Activated T-cell treated with anti-CD3 and anti-CD28 coated beads for 24 hours (primary cell): ENCODE results near the gene IMPA2.
"Not testable (repeated sequence)": the region's sequence is repeated elsewhere in the genome, so short reads cannot be mapped to it uniquely, and the experiment has no call there.

Experiments used
- DNase-seq: peaks from one replicate; pipeline ENCODE4 v3.0.0-alpha.2; 2020; ENCODE audit warnings: low read depth

Gene IMPA2

GRCh38 chr18:12029786-12030584 is 48.7 kb downstream of the IMPA2 start:
- DNase-seq: no peak

GRCh38 chr18:12030670-12031069 is 49.4 kb downstream of the IMPA2 start:
- DNase-seq: no peak

GRCh38 chr18:12031181-12031580 is 49.9 kb downstream of the IMPA2 start:
- no peak for DNase-seq

GRCh38 chr18:12031846-12032245 is 50.5 kb downstream of the IMPA2 start:
- no peak for DNase-seq

GRCh38 chr18:12032786-12033642 is 51.7 kb downstream of the IMPA2 start:
- no peak for DNase-seq

GRCh38 chr18:12033643-12034025 is 52.3 kb downstream of the IMPA2 start:
- DNase-seq: no peak

GRCh38 chr18:12034241-12035100 is 53.2 kb downstream of the IMPA2 start:
- DNase-seq: no peak

GRCh38 chr18:12035481-12035880 is 54.2 kb downstream of the IMPA2 start:
- no peak for DNase-seq

- DNase-seq: no peak
Measured at GRCh38 chr18:12036201-12036751, 55.0 kb downstream of the IMPA2 start.

- peak; percentile 9 for DNase-seq
Measured at GRCh38 chr18:12038082-12038638, 56.9 kb downstream of the IMPA2 start.

GRCh38 chr18:12038639-12039539 is 57.6 kb downstream of the IMPA2 start:
- peak; percentile 69 for DNase-seq

GRCh38 chr18:12039540-12039930 is 58.2 kb downstream of the IMPA2 start:
- not testable (repeated sequence) for DNase-seq

GRCh38 chr18:12041561-12041960 is 60.3 kb downstream of the IMPA2 start:
- DNase-seq: no peak

GRCh38 chr18:12043811-12044210 is 62.5 kb downstream of the IMPA2 start:
- no peak for DNase-seq

GRCh38 chr18:12044591-12044990 is 63.3 kb downstream of the IMPA2 start:
- DNase-seq: no peak

GRCh38 chr18:12046046-12046750 is 64.9 kb downstream of the IMPA2 start:
- no peak for DNase-seq

- no peak for DNase-seq
Measured at GRCh38 chr18:12046751-12047335, 65.5 kb downstream of the IMPA2 start.

GRCh38 chr18:12048010-12048826 is 66.9 kb downstream of the IMPA2 start:
- no peak for DNase-seq

GRCh38 chr18:12048827-12049175 is 67.5 kb downstream of the IMPA2 start:
- no peak for DNase-seq
